ENCODE results near the gene SCAI.

Gene SCAI

GRCh38 chr9:124899845-124900244 is 243.5 kb downstream of the SCAI start:
- Histone ChIP-seq H2AFZ (ENCODE audit: low read depth, low read length, severe bottlenecking) (no peak overlapping the region), H3K27me3 (ENCODE audit: low read length) (no peaks in the 10 kb centered on the region), H3K4me2 (ENCODE audit: low read depth, low read length, poor library complexity, severe bottlenecking) (no peak overlapping the region), H3K4me3 (ENCODE audit: insufficient read depth, low read length, poor library complexity, severe bottlenecking) (no peak overlapping the region), H3K79me2 (ENCODE audit: insufficient read depth, low read length) (no peaks in the 10 kb centered on the region), H3K9me3 (ENCODE audit: insufficient read depth, low read length) (no peaks in the 10 kb centered on the region), H3K9ac (ENCODE audit: low read length) (no peak overlapping the region), H3K36me3 (ENCODE audit: low read length) (no peaks in the 10 kb centered on the region), H3K9me2 (replicated peaks; ENCODE audit: insufficient read depth, low read length) (no peaks in the 10 kb centered on the region), H3F3A (ENCODE audit: insufficient read depth) (no peaks in the 10 kb centered on the region), H4K20me1 (ENCODE audit: low read depth, low read length) (no peaks in the 10 kb centered on the region), H3K27ac (ENCODE audit: low read depth, low read length) (no peak overlapping the region)
- TF ChIP-seq EZH2phosphoT487 (conservative IDR thresholded peaks at IDR 0.05; ENCODE audit: low read length) (no peak), CTCF (IDR thresholded peaks at IDR 0.05; ENCODE audit: insufficient read depth, low read length, poor library complexity, severe bottlenecking) (no peak)

- H3K9me3 ChIP-seq (ENCODE audit: insufficient read depth, low read length), result no peaks in the 10 kb centered on the region
- H4K20me1 ChIP-seq (ENCODE audit: low read depth, low read length), result no peaks in the 10 kb centered on the region
- H3K9me2 ChIP-seq (replicated peaks; ENCODE audit: insufficient read depth, low read length), result no peaks in the 10 kb centered on the region
- H3K9ac ChIP-seq (ENCODE audit: low read length), result no peak overlapping the region
- H2AFZ ChIP-seq (ENCODE audit: low read depth, low read length, severe bottlenecking), result no peak overlapping the region
- H3K27me3 ChIP-seq (ENCODE audit: low read length), result no peaks in the 10 kb centered on the region
- H3K4me2 ChIP-seq (ENCODE audit: low read depth, low read length, poor library complexity, severe bottlenecking), result no peak overlapping the region
- no peak overlapping the region for H3K4me3 ChIP-seq (ENCODE audit: insufficient read depth, low read length, poor library complexity, severe bottlenecking)
- no peaks in the 10 kb centered on the region for H3F3A ChIP-seq (ENCODE audit: insufficient read depth)
- no peak overlapping the region for H3K27ac ChIP-seq (ENCODE audit: low read depth, low read length)
- peaks cover 4% of the 10 kb centered on the region; the same call in 1 of the 2 replicates for H3K36me3 ChIP-seq (ENCODE audit: low read length)
- no peaks in the 10 kb centered on the region for H3K79me2 ChIP-seq (ENCODE audit: insufficient read depth, low read length)
- TF ChIP-seq CTCF (IDR thresholded peaks at IDR 0.05; ENCODE audit: insufficient read depth, low read length, poor library complexity, severe bottlenecking) (no peak), EZH2phosphoT487 (conservative IDR thresholded peaks at IDR 0.05; ENCODE audit: low read length) (no peak)
Observed at GRCh38 chr9:124897570-124898460, 245.5 kb downstream of the SCAI start.

- Histone ChIP-seq H3K27ac (ENCODE audit: low read depth, low read length) (no peak overlapping the region), H3K9me2 (replicated peaks; ENCODE audit: insufficient read depth, low read length) (no peaks in the 10 kb centered on the region), H3F3A (ENCODE audit: insufficient read depth) (no peaks in the 10 kb centered on the region), H3K79me2 (ENCODE audit: insufficient read depth, low read length) (no peaks in the 10 kb centered on the region), H3K9ac (ENCODE audit: low read length) (no peak overlapping the region), H3K36me3 (ENCODE audit: low read length) (peaks cover 4% of the 10 kb centered on the region; the same call in 1 of the 2 replicates), H2AFZ (ENCODE audit: low read depth, low read length, severe bottlenecking) (no peak overlapping the region), H4K20me1 (ENCODE audit: low read depth, low read length) (no peaks in the 10 kb centered on the region), H3K27me3 (ENCODE audit: low read length) (no peaks in the 10 kb centered on the region), H3K4me2 (ENCODE audit: low read depth, low read length, poor library complexity, severe bottlenecking) (no peak overlapping the region), H3K4me3 (ENCODE audit: insufficient read depth, low read length, poor library complexity, severe bottlenecking) (no peak overlapping the region), H3K9me3 (ENCODE audit: insufficient read depth, low read length) (no peaks in the 10 kb centered on the region)
- no peak for TF ChIP-seq EZH2phosphoT487 (conservative IDR thresholded peaks at IDR 0.05; ENCODE audit: low read length)
- TF ChIP-seq CTCF (IDR thresholded peaks at IDR 0.05; ENCODE audit: insufficient read depth, low read length, poor library complexity, severe bottlenecking), result peak; percentile 43
Observed at GRCh38 chr9:124894741-124895170, 248.6 kb downstream of the SCAI start.

All from SU-DHL-6 (cell line).